ENCODE results near the gene C22orf39.

DNA sequence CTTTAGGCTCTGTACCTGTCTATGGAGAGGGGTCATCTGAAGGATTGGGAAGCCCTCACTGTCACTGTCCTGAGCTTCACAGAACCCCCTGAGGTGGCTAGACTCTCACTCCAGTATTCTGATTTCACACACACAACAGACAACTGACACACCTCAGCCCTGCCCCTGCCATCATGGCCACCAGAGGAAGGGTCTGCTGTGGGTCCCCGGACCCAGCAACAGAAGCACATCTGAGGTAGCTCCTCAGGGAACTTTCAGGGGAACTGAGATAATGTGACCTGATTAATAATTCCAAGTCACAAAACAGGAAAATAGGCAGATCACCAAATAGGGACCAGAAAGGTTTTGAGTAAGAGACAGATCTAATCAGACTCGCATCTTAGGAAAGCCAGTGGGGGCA lies 7.5 kb upstream of the C22orf39 start:
- TF ChIP-seq POLR2A (IDR thresholded peaks at IDR 0.05) = no peak
- TF ChIP-seq, protein P1, sequence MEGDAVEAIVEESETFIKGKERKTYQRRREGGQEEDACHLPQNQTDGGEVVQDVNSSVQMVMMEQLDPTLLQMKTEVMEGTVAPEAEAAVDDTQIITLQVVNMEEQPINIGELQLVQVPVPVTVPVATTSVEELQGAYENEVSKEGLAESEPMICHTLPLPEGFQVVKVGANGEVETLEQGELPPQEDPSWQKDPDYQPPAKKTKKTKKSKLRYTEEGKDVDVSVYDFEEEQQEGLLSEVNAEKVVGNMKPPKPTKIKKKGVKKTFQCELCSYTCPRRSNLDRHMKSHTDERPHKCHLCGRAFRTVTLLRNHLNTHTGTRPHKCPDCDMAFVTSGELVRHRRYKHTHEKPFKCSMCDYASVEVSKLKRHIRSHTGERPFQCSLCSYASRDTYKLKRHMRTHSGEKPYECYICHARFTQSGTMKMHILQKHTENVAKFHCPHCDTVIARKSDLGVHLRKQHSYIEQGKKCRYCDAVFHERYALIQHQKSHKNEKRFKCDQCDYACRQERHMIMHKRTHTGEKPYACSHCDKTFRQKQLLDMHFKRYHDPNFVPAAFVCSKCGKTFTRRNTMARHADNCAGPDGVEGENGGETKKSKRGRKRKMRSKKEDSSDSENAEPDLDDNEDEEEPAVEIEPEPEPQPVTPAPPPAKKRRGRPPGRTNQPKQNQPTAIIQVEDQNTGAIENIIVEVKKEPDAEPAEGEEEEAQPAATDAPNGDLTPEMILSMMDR (IDR thresholded peaks at IDR 0.05) = no peak

Measured in thyroid gland (tissue), 4 donors.